Sigmoid colon (tissue), 3 donors: ENCODE results near the gene SLC10A1.

Experiments
- CTCF ChIP-seq, 4 experiments: fragments of 450-650 bp in 3 of 4; fragments of 200-600 bp in 1 of 4; IDR thresholded peaks; one replicate each; pipeline ENCODE4 v1.5.1; 2016 to 2019; ENCODE audit warnings: antibody characterized with exemption in 4 of 4, mild to moderate bottlenecking in 3 of 4, moderate library complexity in 2 of 4
- POLR2A ChIP-seq, 2 donors: fragments of 450-650 bp; IDR thresholded peaks; one replicate each; pipeline ENCODE4 v1.6.1; 2016; ENCODE audit warnings: antibody characterized with exemption in 2 of 2, mild to moderate bottlenecking in 2 of 2, moderate library complexity in 2 of 2

- TF ChIP-seq CTCF (IDR thresholded peaks at IDR 0.05) (no peak), POLR2A (IDR thresholded peaks at IDR 0.05) (no peak)
These were observed 47.1 kb upstream of the SLC10A1 start for GRCh38 chr14:69844171-69844570.
